SK-N-SH (cell line): Measurements from ENCODE around the gene SETD1B. TPM values are rescaled to one million over a fixed set of nuclear protein-coding genes. Genes with fewer than 3 reads are reported as not detected.

Experiments used
- CTCF ChIA-PET: fragments of 300-600, 350-600 bp; formaldehyde crosslinking; extraction: SDS; loops from one replicate; lab custom pipeline; 2021; lab: Yijun Ruan, JAX
- POLR2A ChIA-PET: fragments of 350-600 bp; sonication (Branson Sonifier 250); formaldehyde crosslinking; extraction: SDS; loops from one replicate; lab custom pipeline; 2020; ENCODE audit warnings: antibody characterized with exemption, inconsistent platforms; lab: Yijun Ruan, JAX
- DNase-seq: peaks from one replicate; pipeline ENCODE4 v3.0.0; 2012
- H2AFZ ChIP-seq: fragments of 200-600 bp; sonication (generic); 2 replicates; pipeline ENCODE4 v1.8.1; 2016; ENCODE audit warnings: antibody characterized with exemption, mild to moderate bottlenecking, low read depth
- H3F3A ChIP-seq: fragments of 200-600 bp; sonication (generic); replicated peaks from 2 replicates; pipeline ENCODE3; 2016; ENCODE audit warnings: antibody characterized with exemption, mild to moderate bottlenecking; ENCODE audit not compliant: insufficient read depth
- H3K27ac ChIP-seq, 2 experiments: fragments of 200-500 bp in 1 of 2; fragments of 200-600 bp in 1 of 2; sonication (Bioruptor generic) in 1 of 2; sonication (generic), shearing (Covaris generic) in 1 of 2; 2 replicates each; pipeline versions ENCODE4 v1.5.1 to v1.6.1; 2014 to 2016; ENCODE audit warnings: low read depth in 2 of 2, inconsistent platforms in 1 of 2, low read length in 1 of 2, mild to moderate bottlenecking in 1 of 2, mixed read lengths in 1 of 2
- H3K27me3 ChIP-seq: fragments of 200-600 bp; sonication (generic), shearing (Covaris generic); 2 replicates; pipeline ENCODE4 v1.6.1; 2016; ENCODE audit warnings: mixed run types; ENCODE audit not compliant: insufficient read depth
- H3K36me3 ChIP-seq, 2 experiments: fragments of 200-500 bp in 1 of 2; fragments of 200-600 bp in 1 of 2; sonication (Bioruptor generic) in 1 of 2; sonication (generic) in 1 of 2; replicated peaks in 1 of 2; 2 replicates each; pipeline versions ENCODE3 to v1.5.1; 2014 to 2016; ENCODE audit warnings: low read length in 1 of 2, mild to moderate bottlenecking in 1 of 2; ENCODE audit not compliant: insufficient read depth in 2 of 2, control insufficient read depth in 1 of 2
- H3K4me1 ChIP-seq, 2 experiments: fragments of 200-500 bp in 1 of 2; fragments of 200-600 bp in 1 of 2; sonication (Bioruptor generic) in 1 of 2; sonication (generic), shearing (Covaris generic) in 1 of 2; 2 replicates each; pipeline versions ENCODE4 v1.5.1 to v1.6.1; 2014 to 2016; ENCODE audit warnings: low read depth in 1 of 2, low read length in 1 of 2, mixed run types in 1 of 2; ENCODE audit not compliant: insufficient read depth in 2 of 2, control insufficient read depth in 1 of 2
- H3K4me2 ChIP-seq: fragments of 200-600 bp; sonication (generic), shearing (Covaris generic); 2 replicates; pipeline ENCODE4 v1.6.1; 2017; ENCODE audit warnings: mixed run types
- H3K4me3 ChIP-seq, 2 experiments: fragments of 200-500 bp in 1 of 2; fragments of 200-600 bp in 1 of 2; sonication (Bioruptor generic) in 1 of 2; sonication (generic), shearing (Covaris generic) in 1 of 2; 2 replicates each; pipeline versions ENCODE4 v1.5.1 to v1.8.1; 2014 to 2016; ENCODE audit warnings: low read depth in 2 of 2, inconsistent platforms in 1 of 2, low read length in 1 of 2, mild to moderate bottlenecking in 1 of 2, mixed read lengths in 1 of 2, moderate library complexity in 1 of 2
- H3K79me2 ChIP-seq: fragments of 200-600 bp; sonication (generic); 2 replicates; pipeline ENCODE4 v1.8.1; 2017; ENCODE audit warnings: mild to moderate bottlenecking; ENCODE audit not compliant: insufficient read depth
- H3K9ac ChIP-seq: fragments of 200-600 bp; sonication (generic); 2 replicates; pipeline ENCODE4 v1.6.1; 2017; ENCODE audit warnings: mixed run types
- H3K9me2 ChIP-seq: fragments of 200-600 bp; sonication (generic); 2 replicates; pipeline ENCODE4 v1.6.1; 2017; ENCODE audit warnings: mixed run types
- H3K9me3 ChIP-seq: fragments of 200-600 bp; sonication (generic); 2 replicates; pipeline ENCODE4 v1.6.1; 2017; ENCODE audit warnings: mixed run types, mild to moderate bottlenecking, moderate library complexity
- H4K20me1 ChIP-seq: fragments of 200-600 bp; sonication (generic); 2 replicates; pipeline ENCODE4 v1.6.1; 2017; ENCODE audit warnings: mild to moderate bottlenecking, mixed run types; ENCODE audit not compliant: insufficient read depth
- CHD2 ChIP-seq: fragments of 150-350 bp; IDR thresholded peaks from 2 replicates; pipeline ENCODE4 v1.6.1; 2018; ENCODE audit warnings: low read length; ENCODE audit not compliant: partially characterized antibody
- CTCF ChIP-seq: fragments of 200-600 bp; sonication (generic); IDR thresholded peaks from 2 replicates; pipeline ENCODE4 v1.6.1; 2017; ENCODE audit warnings: antibody characterized with exemption, mild to moderate bottlenecking, moderate library complexity
- ELF1 ChIP-seq: IDR thresholded peaks from 2 replicates; pipeline ENCODE4 v1.4.0; 2012
- EZH2phosphoT487 ChIP-seq: fragments of 200-600 bp; sonication (generic); IDR thresholded peaks from 2 replicates; pipeline ENCODE4 v1.6.1; 2017; ENCODE audit warnings: low read depth, mixed run types, mild to moderate bottlenecking, antibody characterized with exemption, moderate library complexity, borderline replicate concordance
- GABPA ChIP-seq: IDR thresholded peaks from 2 replicates; pipeline ENCODE4 v1.4.0; 2012; ENCODE audit warnings: low read depth, mild to moderate bottlenecking
- MXI1 ChIP-seq: IDR thresholded peaks from 2 replicates; pipeline ENCODE4 v1.6.1; 2012; ENCODE audit warnings: mild to moderate bottlenecking, low read depth, low read length, improper control_type of control experiment
- NRF1 ChIP-seq: IDR thresholded peaks from 2 replicates; pipeline ENCODE4 v1.6.1; 2012; ENCODE audit warnings: low read depth, mild to moderate bottlenecking, low read length
- RAD21 ChIP-seq: IDR thresholded peaks from 2 replicates; pipeline ENCODE4 v1.6.1; 2012; ENCODE audit warnings: mild to moderate bottlenecking, low read length
- RCOR1 ChIP-seq: fragments of 150-350 bp; IDR thresholded peaks from 2 replicates; pipeline ENCODE4 v1.6.1; 2017; ENCODE audit warnings: antibody characterized with exemption, low read length
- REST ChIP-seq: IDR thresholded peaks from 2 replicates; pipeline ENCODE4 v1.6.1; 2012; ENCODE audit warnings: mild to moderate bottlenecking, low read depth, low read length, moderate library complexity
- RFX5 ChIP-seq: IDR thresholded peaks from 2 replicates; pipeline ENCODE4 v1.6.1; 2012; ENCODE audit warnings: mild to moderate bottlenecking, improper control_type of control experiment, low read length
- RXRA ChIP-seq: IDR thresholded peaks from 2 replicates; pipeline ENCODE4 v1.4.0; 2012; ENCODE audit warnings: low read depth, mild to moderate bottlenecking, borderline replicate concordance
- SMC3 ChIP-seq: IDR thresholded peaks from 2 replicates; pipeline ENCODE4 v1.6.1; 2012; ENCODE audit warnings: low read depth, low read length, improper control_type of control experiment
- TAF1 ChIP-seq: IDR thresholded peaks from 2 replicates; pipeline ENCODE4 v1.6.1; 2012; ENCODE audit warnings: low read depth, mild to moderate bottlenecking, low read length, moderate library complexity, borderline replicate concordance
- TCF12 ChIP-seq: IDR thresholded peaks from 2 replicates; pipeline ENCODE4 v1.4.0; 2012
- WGBS: methylation state at CpG from one replicate; pipeline ENCODE4 v1.1.6; 2017; ENCODE audit warnings: low lambda C conversion rate; 5-methylcytosine and 5-hydroxymethylcytosine counted together
- polyA plus RNA-seq, 3 experiments: library from polyadenylated mRNA; depleted of rRNA; stranded (reverse); fragments of >200 nt; gene quantifications; 2 replicates each; pipeline ENCODE4 v1.2.3, GENCODE V29; 2012

The SETD1B gene
- polyA plus RNA-seq, 1 of the 3 experiments (the other 2 are of a cell fraction) = 2.0 TPM

GRCh38 chr12:121776190-121777098 lies 27.4 kb upstream of the SETD1B start:
- H4K20me1 ChIP-seq = no peaks in the 10 kb centered on the region
- H3K79me2 ChIP-seq = no peaks in the 10 kb centered on the region; the same call in 1 of the 2 replicates
- no peaks in the 10 kb centered on the region for H3K9me2 ChIP-seq
- WGBS = 22% methylated on average over 14 of the region's 24 CpGs
- peaks cover 6% of the 10 kb centered on the region for H3F3A ChIP-seq
- no peak for TF ChIP-seq TCF12
- TF ChIP-seq SMC3 = peak; percentile 77
- no peak for TF ChIP-seq RXRA
- no peak for TF ChIP-seq MXI1
- TF ChIP-seq CHD2 = no peak
- TF ChIP-seq REST = no peak
- no peak for TF ChIP-seq NRF1
- peak; percentile 57 for TF ChIP-seq RAD21
- TF ChIP-seq CTCF = peak; percentile 87
- TF ChIP-seq RFX5 = no peak
- TF ChIP-seq GABPA = no peak
- no peak for TF ChIP-seq ELF1
- TF ChIP-seq TAF1 = no peak
- TF ChIP-seq EZH2phosphoT487 = no peak
- no peak for TF ChIP-seq RCOR1
- TF ChIP-seq, all 33 proteins: peak for 3
- peaks cover 0 to 9% of the 10 kb centered on the region in 2 experiments; a peak in 1 of 4 replicates for H3K4me1 ChIP-seq
- H3K4me3 ChIP-seq = no peak overlapping the region
- DNase-seq = peak; percentile 90
- H3K9ac ChIP-seq = no peak overlapping the region
- H3K27ac ChIP-seq = no peak overlapping the region
- peaks cover 0 to 10% of the 10 kb centered on the region in 2 experiments for H3K36me3 ChIP-seq
- no peaks in the 10 kb centered on the region for H3K27me3 ChIP-seq
- ChIA-PET CTCF (interaction anchor here (0.6 to 25.7 kb wide), 24 partner anchors 9 to 226 kb away, joined by 3 to 382 read pairs (median 4); partner anchors contain the start of genes RHOF and TMEM120B), POLR2A (no interaction called here)
- no peaks in the 10 kb centered on the region for H3K9me3 ChIP-seq
- H3K4me2 ChIP-seq = no peak overlapping the region
- no peak overlapping the region for H2AFZ ChIP-seq
